DMS114 treated with DMSO at 0.1 percent for 48 hours (cell line): Measurements from ENCODE around the gene OGFR.
"Not testable (repeated sequence)": the region's sequence is repeated elsewhere in the genome, so short reads cannot be mapped to it uniquely, and the experiment has no call there.

ENCODE experiments used
- DNase-seq: peaks from one replicate; lab custom pipeline; 2025; ENCODE audit not compliant: unreplicated experiment; lab: John Stamatoyannopoulos, UW

OGFR gene

GRCh38 chr20:62836967-62837490, 32.4 kb downstream of the OGFR start:
- no peak for DNase-seq

- DNase-seq: no peak
These were observed 33.1 kb downstream of the OGFR start for GRCh38 chr20:62837790-62838127.

GRCh38 chr20:62838128-62838891, 33.7 kb downstream of the OGFR start:
- no peak for DNase-seq

GRCh38 chr20:62839261-62839660, 34.6 kb downstream of the OGFR start:
- no peak for DNase-seq

- DNase-seq: no peak
These were observed 35.2 kb downstream of the OGFR start for GRCh38 chr20:62839816-62840215.

- DNase-seq: no peak
These were observed 35.9 kb downstream of the OGFR start for GRCh38 chr20:62840244-62841197.

- no peak for DNase-seq
These were observed 37.1 kb downstream of the OGFR start for GRCh38 chr20:62841705-62842212.

- no peak for DNase-seq
These were observed 39.0 kb downstream of the OGFR start for GRCh38 chr20:62843656-62844055.

- DNase-seq: no peak
These were observed 39.5 kb downstream of the OGFR start for GRCh38 chr20:62844182-62844581.

GRCh38 chr20:62845416-62846160, 41.0 kb downstream of the OGFR start:
- no peak for DNase-seq

GRCh38 chr20:62846166-62846890, 41.7 kb downstream of the OGFR start:
- DNase-seq: no peak

GRCh38 chr20:62848917-62849316, 44.3 kb downstream of the OGFR start:
- DNase-seq: not testable (repeated sequence)

GRCh38 chr20:62849431-62849830, 44.8 kb downstream of the OGFR start:
- DNase-seq: no peak

- no peak for DNase-seq
These were observed 45.8 kb downstream of the OGFR start for GRCh38 chr20:62850333-62850974.

- DNase-seq: no peak
These were observed 47.6 kb downstream of the OGFR start for GRCh38 chr20:62852196-62852595.

GRCh38 chr20:62852841-62853240, 48.2 kb downstream of the OGFR start:
- DNase-seq: no peak

- not testable (repeated sequence) for DNase-seq
These were observed 48.7 kb downstream of the OGFR start for GRCh38 chr20:62853304-62853703.

GRCh38 chr20:62854121-62854520, 49.5 kb downstream of the OGFR start:
- DNase-seq: no peak

GRCh38 chr20:62855120-62855519, 50.5 kb downstream of the OGFR start:
- DNase-seq: no peak
